Measurements from ENCODE around the gene TRPC6. TPM values are rescaled to one million over a fixed set of nuclear protein-coding genes. Genes with fewer than 3 reads are reported as not detected.

The TRPC6 gene
- total and polyA plus RNA-seq, 9 of the 15 experiments (the other 6 are each of a cell fraction or from before 2014, with no cell fraction given): not detected

- TF ChIP-seq MIER1 (IDR thresholded peaks at IDR 0.05; ENCODE audit: low read depth): no peak
- no peak for TF ChIP-seq RAD51 (IDR thresholded peaks at IDR 0.05; ENCODE audit: borderline replicate concordance, low read depth)
- no peak for TF ChIP-seq ETV5 (CRISPR knock-in tag; IDR thresholded peaks at IDR 0.05; ENCODE audit: low read depth)
- TF ChIP-seq CSDE1 (IDR thresholded peaks at IDR 0.05): no peak
- TF ChIP-seq OTX1 (CRISPR knock-in tag; IDR thresholded peaks at IDR 0.05): no peak
- TF ChIP-seq MITF (IDR thresholded peaks at IDR 0.05): no peak
- no peak for TF ChIP-seq MYC (IDR thresholded peaks at IDR 0.05; ENCODE audit: low read depth, low read length)
- TF ChIP-seq MYC (CRISPR knock-in tag; IDR thresholded peaks at IDR 0.05; ENCODE audit: borderline replicate concordance, low read depth): no peak
- TF ChIP-seq ESRRA (IDR thresholded peaks at IDR 0.05; ENCODE audit: borderline replicate concordance, low read depth): no peak
- no peak for TF ChIP-seq ZNF639 (CRISPR knock-in tag; conservative IDR thresholded peaks at IDR 0.05 in 1 of 2, IDR thresholded peaks at IDR 0.05 in 1 of 2)
- no peak for TF ChIP-seq ZNF324 (CRISPR knock-in tag; IDR thresholded peaks at IDR 0.05)
Observed at GRCh38 chr11:101433151-101433550, 150.7 kb downstream of the TRPC6 start (continued).

Data from K562 (cell line).